Activated CD4-positive, alpha-beta T cell treated with anti-CD3 and anti-CD28 coated beads, Interleukin-2, amount 10 ng/mL, durations not matched to agents 24 days and 14 days (primary cell): Measurements from ENCODE around the gene WDR53. TPM values are rescaled to one million over a fixed set of nuclear protein-coding genes. Genes with fewer than 3 reads are reported as not detected.
A peak's percentile ranks its signal among the peaks of the same experiment; 100 is the strongest.
"Not testable (repeated sequence)": the region's sequence is repeated elsewhere in the genome, so short reads cannot be mapped to it uniquely, and the experiment has no call there.

Experiments
- DNase-seq: peaks from one replicate; pipeline ENCODE4 v3.0.0; 2022
- H3K27ac Mint-ChIP-seq: one replicate; pipeline ENCODE4 v1.8.0; 2022; ENCODE audit warnings: mild to moderate bottlenecking, mixed read lengths
- H3K27me3 Mint-ChIP-seq: one replicate; pipeline ENCODE4 v1.8.0; 2022; ENCODE audit warnings: mixed read lengths
- H3K36me3 Mint-ChIP-seq: one replicate; pipeline ENCODE4 v1.8.0; 2022; ENCODE audit warnings: low read depth, mild to moderate bottlenecking, mixed read lengths
- H3K4me1 Mint-ChIP-seq: one replicate; pipeline ENCODE4 v1.8.0; 2021; ENCODE audit warnings: mixed read lengths
- H3K4me3 Mint-ChIP-seq: one replicate; pipeline ENCODE4 v1.8.0; 2022; ENCODE audit warnings: mild to moderate bottlenecking, moderate library complexity, mixed read lengths
- H3K9me3 Mint-ChIP-seq: one replicate; pipeline ENCODE4 v1.8.0; 2021; ENCODE audit warnings: mixed read lengths
- intact Hi-C: fragments of 100-400 bp; cut with micrococcal nuclease; formaldehyde crosslinking; loops from one replicate; pipeline ENCODE4 v1.15.1; 2023
- total RNA-seq: library from RNA; stranded (reverse); gene quantifications from 2 replicates; pipeline ENCODE4 v1.2.3, GENCODE V29; 2022

Gene WDR53
- 18.4 and 24.5 TPM in 2 replicates for total RNA-seq

- H3K27ac Mint-ChIP-seq = peak within 1 kb of the TSS; percentile 97
- H3K4me1 Mint-ChIP-seq = peaks cover 37% of the 10 kb centered on the region
- H3K9me3 Mint-ChIP-seq = no peaks in the 10 kb centered on the region
- peaks cover 16% of the 10 kb centered on the region for H3K36me3 Mint-ChIP-seq
- DNase-seq = peak; percentile 99
- H3K4me3 Mint-ChIP-seq = peak within 1 kb of the TSS; percentile 95
- H3K27me3 Mint-ChIP-seq = no peaks in the 10 kb centered on the region
- intact Hi-C loops = loop anchor here (1.0 to 5.0 kb wide), 7 partner anchors 32 to 374 kb away; partner anchors contain the start of genes NCBP2, PAK2, RNF168 and UBXN7
These were observed at the start of gene WDR53, which contains the start of gene FBXO45 for GRCh38 chr3:196568246-196569002. Gene WDR53 (minus strand): TSS chr3:196568554. CDS start chr3:196561475, 7,079 bp downstream. Gene FBXO45 (plus strand): TSS chr3:196568660. CDS start chr3:196568985, 325 bp downstream.

- Mint-ChIP-seq H3K36me3 (no peaks in the 10 kb centered on the region), H3K27me3 (no peaks in the 10 kb centered on the region), H3K4me1 (peaks cover 13% of the 10 kb centered on the region), H3K4me3 (no peak overlapping the region), H3K27ac (no peak overlapping the region), H3K9me3 (no peaks in the 10 kb centered on the region)
- intact Hi-C loops = no loop called here
- no peak for DNase-seq
These were observed 48.9 kb upstream of the WDR53 start for GRCh38 chr3:196617256-196617655.

- H3K36me3 Mint-ChIP-seq, H3K9me3 Mint-ChIP-seq, H3K27ac Mint-ChIP-seq, H3K27me3 Mint-ChIP-seq, H3K4me3 Mint-ChIP-seq, intact Hi-C loops, DNase-seq: not testable (repeated sequence)
- peaks cover 24% of the 10 kb centered on the region for H3K4me1 Mint-ChIP-seq
These were observed 46.9 kb upstream of the WDR53 start for GRCh38 chr3:196615234-196615633.

GRCh38 chr3:196611761-196612483 lies 43.6 kb upstream of the WDR53 start:
- Mint-ChIP-seq H3K27me3 (no peaks in the 10 kb centered on the region), H3K4me1 (peaks cover 31% of the 10 kb centered on the region), H3K4me3 (peak overlapping the region; percentile 59), H3K27ac (peak overlapping the region; percentile 81), H3K36me3 (no peaks in the 10 kb centered on the region), H3K9me3 (no peaks in the 10 kb centered on the region)
- peak; percentile 76 for DNase-seq
- intact Hi-C loops = no loop called here

- H3K4me1 Mint-ChIP-seq = peaks cover 31% of the 10 kb centered on the region
- H3K36me3 Mint-ChIP-seq = no peaks in the 10 kb centered on the region
- no peaks in the 10 kb centered on the region for H3K27me3 Mint-ChIP-seq
- peak; percentile 68 for DNase-seq
- intact Hi-C loops = loop anchor here (1.0 to 2.0 kb wide), 7 partner anchors 14 to 359 kb away; partner anchors contain the start of gene NCBP2
- H3K9me3 Mint-ChIP-seq = no peaks in the 10 kb centered on the region
- peak overlapping the region; percentile 62 for H3K4me3 Mint-ChIP-seq
- peak overlapping the region; percentile 66 for H3K27ac Mint-ChIP-seq
These were observed 41.6 kb upstream of the WDR53 start for GRCh38 chr3:196609805-196610515.

- Mint-ChIP-seq H3K36me3 (no peaks in the 10 kb centered on the region), H3K4me3 (peak overlapping the region; percentile 62), H3K9me3 (no peaks in the 10 kb centered on the region), H3K27ac (peak overlapping the region; percentile 66), H3K27me3 (no peaks in the 10 kb centered on the region), H3K4me1 (peaks cover 35% of the 10 kb centered on the region)
- peak; percentile 97 for DNase-seq
- intact Hi-C loops = loop anchor here (1.0 to 2.0 kb wide), 7 partner anchors 15 to 360 kb away; partner anchors contain the start of gene NCBP2
These were observed 41.0 kb upstream of the WDR53 start for GRCh38 chr3:196609343-196609775.

GRCh38 chr3:196608693-196609092 lies 40.3 kb upstream of the WDR53 start:
- DNase-seq = no peak
- intact Hi-C loops = loop anchor here (1.0 to 2.0 kb wide), 7 partner anchors 16 to 361 kb away; partner anchors contain the start of gene NCBP2
- Mint-ChIP-seq H3K4me3 (no peak overlapping the region), H3K4me1 (peaks cover 36% of the 10 kb centered on the region), H3K36me3 (no peaks in the 10 kb centered on the region), H3K9me3 (no peaks in the 10 kb centered on the region), H3K27ac (no peak overlapping the region), H3K27me3 (no peaks in the 10 kb centered on the region)

- H3K4me1 Mint-ChIP-seq = peaks cover 13% of the 10 kb centered on the region
- DNase-seq = peak; percentile 86
- peak overlapping the region; percentile 51 for H3K4me3 Mint-ChIP-seq
- no peaks in the 10 kb centered on the region for H3K9me3 Mint-ChIP-seq
- H3K27ac Mint-ChIP-seq = no peak overlapping the region
- H3K27me3 Mint-ChIP-seq = no peaks in the 10 kb centered on the region
- intact Hi-C loops = loop anchor here (2.0 kb wide), 1 partner anchor 68 kb away; no protein-coding TSS in a partner anchor
- no peaks in the 10 kb centered on the region for H3K36me3 Mint-ChIP-seq
These were observed 36.2 kb upstream of the WDR53 start for GRCh38 chr3:196604548-196604947.

- Mint-ChIP-seq H3K4me1 (peaks cover 7% of the 10 kb centered on the region), H3K36me3 (no peaks in the 10 kb centered on the region), H3K27ac (no peak overlapping the region), H3K4me3 (no peak overlapping the region), H3K9me3 (no peaks in the 10 kb centered on the region), H3K27me3 (no peaks in the 10 kb centered on the region)
- no peak for DNase-seq
- intact Hi-C loops = loop anchor here (2.0 kb wide), 1 partner anchor 67 kb away; no protein-coding TSS in a partner anchor
These were observed 35.3 kb upstream of the WDR53 start for GRCh38 chr3:196603683-196604082.

- intact Hi-C loops = no loop called here
- Mint-ChIP-seq H3K4me1 (peaks cover 16% of the 10 kb centered on the region), H3K4me3 (no peak overlapping the region), H3K27ac (no peak overlapping the region), H3K27me3 (peaks cover 4% of the 10 kb centered on the region), H3K36me3 (no peaks in the 10 kb centered on the region), H3K9me3 (no peaks in the 10 kb centered on the region)
- DNase-seq = no peak
These were observed 34.3 kb upstream of the WDR53 start for GRCh38 chr3:196602673-196603072.

- H3K27ac Mint-ChIP-seq = no peak overlapping the region
- H3K4me1 Mint-ChIP-seq = peaks cover 20% of the 10 kb centered on the region
- no peak overlapping the region for H3K4me3 Mint-ChIP-seq
- H3K27me3 Mint-ChIP-seq = peaks cover 19% of the 10 kb centered on the region
- no peak for DNase-seq
- no peaks in the 10 kb centered on the region for H3K36me3 Mint-ChIP-seq
- intact Hi-C loops = no loop called here
- no peaks in the 10 kb centered on the region for H3K9me3 Mint-ChIP-seq
These were observed 32.0 kb upstream of the WDR53 start for GRCh38 chr3:196600359-196600758.

GRCh38 chr3:196599734-196600128 lies 31.4 kb upstream of the WDR53 start:
- peaks cover 22% of the 10 kb centered on the region for H3K27me3 Mint-ChIP-seq
- peaks cover 20% of the 10 kb centered on the region for H3K4me1 Mint-ChIP-seq
- no peaks in the 10 kb centered on the region for H3K9me3 Mint-ChIP-seq
- no peak overlapping the region for H3K4me3 Mint-ChIP-seq
- no peaks in the 10 kb centered on the region for H3K36me3 Mint-ChIP-seq
- DNase-seq = no peak
- intact Hi-C loops = no loop called here
- H3K27ac Mint-ChIP-seq = no peak overlapping the region

- peaks cover 22% of the 10 kb centered on the region for H3K27me3 Mint-ChIP-seq
- H3K4me3 Mint-ChIP-seq = peak overlapping the region; percentile 87
- H3K36me3 Mint-ChIP-seq, H3K9me3 Mint-ChIP-seq, H3K27ac Mint-ChIP-seq, intact Hi-C loops: not testable (repeated sequence)
- DNase-seq = peak; percentile 88
- H3K4me1 Mint-ChIP-seq = peaks cover 13% of the 10 kb centered on the region
These were observed 29.8 kb upstream of the WDR53 start for GRCh38 chr3:196597971-196598733.
